Type B pancreatic cell (in vitro differentiated cells): ENCODE measurements around the gene EIPR1. TPM values are rescaled to one million over a fixed set of nuclear protein-coding genes. Genes with fewer than 3 reads are reported as not detected.

Experiments
- DNase-seq: peaks from one replicate; pipeline ENCODE4 v3.0.0; 2021; ENCODE audit warnings: mixed read lengths; ENCODE audit not compliant: unreplicated experiment; ENCODE audit errors: extremely low spot score
- H3K27ac Mint-ChIP-seq: 2 replicates; pipeline ENCODE4 v1.8.0; 2021; ENCODE audit warnings: mild to moderate bottlenecking, mixed read lengths
- H3K27me3 Mint-ChIP-seq: 2 replicates; pipeline ENCODE4 v1.8.0; 2021; ENCODE audit warnings: mixed read lengths
- H3K36me3 Mint-ChIP-seq: 2 replicates; pipeline ENCODE4 v1.8.0; 2021; ENCODE audit warnings: mixed read lengths
- H3K4me1 Mint-ChIP-seq: one replicate; pipeline ENCODE4 v1.8.0; 2021; ENCODE audit warnings: mixed read lengths; ENCODE audit not compliant: unreplicated experiment
- H3K4me3 Mint-ChIP-seq: 2 replicates; pipeline ENCODE4 v1.8.0; 2021; ENCODE audit warnings: mild to moderate bottlenecking, mixed read lengths
- H3K9me3 Mint-ChIP-seq: 2 replicates; pipeline ENCODE4 v1.8.0; 2021; ENCODE audit warnings: mixed read lengths
- total RNA-seq: library from RNA; stranded (reverse); gene quantifications from 2 replicates; pipeline ENCODE4 v1.2.1, GENCODE V29; 2021; ENCODE audit warnings: low replicate concordance
- TF ChIP-seq, protein P1 (sequence below): fragments of 200-600 bp; sonication (generic); conservative IDR thresholded peaks from 2 replicates; pipeline ENCODE4 v1.5.0; 2021; ENCODE audit warnings: antibody characterized with exemption, mild to moderate bottlenecking

EIPR1 gene
- total RNA-seq, 1 donor from 2014 or later: 24.9 TPM

DNA sequence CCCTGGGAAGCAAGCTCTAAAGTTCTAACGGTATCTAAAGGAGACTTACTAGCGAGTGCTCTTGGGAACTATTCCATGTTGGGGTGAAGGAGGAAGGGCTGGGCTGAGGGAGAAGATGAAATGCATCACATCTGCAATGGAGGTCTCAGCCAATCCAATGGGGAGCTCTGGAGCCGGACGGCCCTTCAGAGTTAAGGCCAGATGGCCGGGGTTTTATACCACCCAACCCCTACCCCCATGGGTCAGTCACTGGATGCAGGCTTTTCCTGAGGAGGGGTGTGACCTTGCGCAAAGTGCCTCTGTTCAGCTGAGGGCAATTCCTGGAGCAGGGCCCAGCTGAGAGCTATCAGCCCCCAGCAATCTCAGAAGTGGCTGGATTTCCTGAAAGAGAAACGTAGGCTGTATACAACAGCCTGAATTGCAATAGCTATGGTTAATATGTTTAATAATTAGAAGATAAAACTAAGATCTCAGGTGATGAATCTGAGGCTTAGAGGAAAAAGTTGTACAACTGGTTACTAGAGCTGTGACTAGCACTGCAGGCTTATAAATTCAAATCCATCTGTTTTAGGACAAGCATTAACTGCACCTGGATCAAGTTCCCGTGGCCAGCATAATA, 21.6 kb downstream of the EIPR1 start:
- no peak overlapping the region for H3K4me3 Mint-ChIP-seq
- H3K36me3 Mint-ChIP-seq: peaks cover 17% of the 10 kb centered on the region
- TF ChIP-seq, protein P1, sequence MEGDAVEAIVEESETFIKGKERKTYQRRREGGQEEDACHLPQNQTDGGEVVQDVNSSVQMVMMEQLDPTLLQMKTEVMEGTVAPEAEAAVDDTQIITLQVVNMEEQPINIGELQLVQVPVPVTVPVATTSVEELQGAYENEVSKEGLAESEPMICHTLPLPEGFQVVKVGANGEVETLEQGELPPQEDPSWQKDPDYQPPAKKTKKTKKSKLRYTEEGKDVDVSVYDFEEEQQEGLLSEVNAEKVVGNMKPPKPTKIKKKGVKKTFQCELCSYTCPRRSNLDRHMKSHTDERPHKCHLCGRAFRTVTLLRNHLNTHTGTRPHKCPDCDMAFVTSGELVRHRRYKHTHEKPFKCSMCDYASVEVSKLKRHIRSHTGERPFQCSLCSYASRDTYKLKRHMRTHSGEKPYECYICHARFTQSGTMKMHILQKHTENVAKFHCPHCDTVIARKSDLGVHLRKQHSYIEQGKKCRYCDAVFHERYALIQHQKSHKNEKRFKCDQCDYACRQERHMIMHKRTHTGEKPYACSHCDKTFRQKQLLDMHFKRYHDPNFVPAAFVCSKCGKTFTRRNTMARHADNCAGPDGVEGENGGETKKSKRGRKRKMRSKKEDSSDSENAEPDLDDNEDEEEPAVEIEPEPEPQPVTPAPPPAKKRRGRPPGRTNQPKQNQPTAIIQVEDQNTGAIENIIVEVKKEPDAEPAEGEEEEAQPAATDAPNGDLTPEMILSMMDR: no peak
- peak overlapping the region; percentile 59 for H3K27ac Mint-ChIP-seq
- H3K9me3 Mint-ChIP-seq: no peaks in the 10 kb centered on the region
- H3K27me3 Mint-ChIP-seq: no peaks in the 10 kb centered on the region
- H3K4me1 Mint-ChIP-seq: peaks cover 6% of the 10 kb centered on the region
- no peak for DNase-seq

DNA sequence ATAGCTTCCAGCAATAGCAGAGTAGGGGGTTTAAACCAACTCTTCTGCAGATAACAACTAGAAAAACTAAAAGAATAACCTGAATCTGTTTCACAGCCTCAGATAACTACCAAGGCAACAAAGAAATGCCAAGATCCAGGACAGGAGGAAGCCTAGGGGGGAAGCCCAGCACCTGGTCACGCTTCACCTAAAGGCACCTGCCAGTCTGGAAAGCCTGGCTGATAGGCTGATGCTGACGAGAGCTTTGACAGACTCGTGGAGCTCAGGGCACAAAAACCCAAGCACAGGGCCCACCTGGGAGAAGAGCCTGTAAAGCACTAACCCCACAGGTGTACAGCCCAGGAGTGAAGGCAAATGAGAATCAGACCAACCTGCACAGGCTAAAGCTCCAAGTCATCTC, 22.6 kb downstream of the EIPR1 start:
- H3K36me3 Mint-ChIP-seq: peaks cover 24% of the 10 kb centered on the region
- no peaks in the 10 kb centered on the region for H3K9me3 Mint-ChIP-seq
- H3K4me1 Mint-ChIP-seq: no peaks in the 10 kb centered on the region
- TF ChIP-seq, protein P1: no peak
- H3K27ac Mint-ChIP-seq: no peak overlapping the region
- H3K4me3 Mint-ChIP-seq: no peak overlapping the region
- H3K27me3 Mint-ChIP-seq: no peaks in the 10 kb centered on the region
- no peak for DNase-seq

DNA sequence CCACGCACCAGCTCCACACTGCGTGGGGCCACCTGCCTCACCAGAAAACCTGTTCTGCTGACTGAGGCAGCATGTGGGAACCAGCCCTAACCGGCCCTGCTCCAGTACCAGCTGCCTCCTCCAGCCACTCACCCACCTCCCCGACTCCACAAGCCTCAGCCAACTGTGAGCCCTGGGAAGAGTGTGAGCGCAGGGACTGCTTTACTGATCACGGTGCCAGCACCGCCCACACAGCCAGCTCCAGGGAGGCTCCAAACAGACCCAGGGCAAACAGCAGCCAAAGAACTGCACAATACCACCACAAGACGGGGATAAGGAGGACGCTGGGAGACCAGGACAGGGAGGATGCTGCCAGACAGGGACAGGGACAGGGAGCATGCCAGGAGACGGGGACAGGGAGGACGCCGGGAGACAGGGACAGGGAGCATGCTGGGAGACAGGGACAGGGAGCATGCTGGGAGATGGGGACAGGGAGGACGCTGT, 28.4 kb downstream of the EIPR1 start:
- DNase-seq: no peak
- Mint-ChIP-seq H3K27me3 (no peaks in the 10 kb centered on the region), H3K36me3 (peaks cover 39% of the 10 kb centered on the region), H3K27ac (no peak overlapping the region), H3K4me3 (no peak overlapping the region), H3K9me3 (no peaks in the 10 kb centered on the region), H3K4me1 (no peaks in the 10 kb centered on the region)
- TF ChIP-seq, protein P1: no peak

DNA sequence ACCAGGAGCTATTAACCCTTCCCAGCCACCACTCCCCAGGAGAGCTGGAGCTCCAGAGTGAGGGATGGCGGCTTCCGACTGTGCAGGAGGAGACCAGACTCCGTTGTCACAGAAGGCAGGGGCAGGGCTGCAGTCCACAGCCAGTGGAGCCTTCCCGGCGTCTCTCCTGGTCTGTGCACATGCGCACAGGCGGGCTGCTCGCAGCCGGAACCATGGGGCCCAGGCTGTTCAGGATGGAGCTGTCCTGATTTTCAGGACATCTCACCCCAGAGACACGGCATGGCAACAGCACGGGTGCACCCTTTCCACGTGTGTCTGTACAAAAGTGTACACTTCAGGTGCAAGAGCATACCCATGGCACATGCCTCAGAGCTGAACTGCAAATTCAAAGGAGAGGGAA, 28.9 kb downstream of the EIPR1 start:
- DNase-seq: no peak
- H3K27me3 Mint-ChIP-seq: no peaks in the 10 kb centered on the region
- H3K36me3 Mint-ChIP-seq: peaks cover 36% of the 10 kb centered on the region
- H3K9me3 Mint-ChIP-seq: no peaks in the 10 kb centered on the region
- TF ChIP-seq, protein P1: no peak
- no peak overlapping the region for H3K27ac Mint-ChIP-seq
- no peaks in the 10 kb centered on the region for H3K4me1 Mint-ChIP-seq
- no peak overlapping the region for H3K4me3 Mint-ChIP-seq

DNA sequence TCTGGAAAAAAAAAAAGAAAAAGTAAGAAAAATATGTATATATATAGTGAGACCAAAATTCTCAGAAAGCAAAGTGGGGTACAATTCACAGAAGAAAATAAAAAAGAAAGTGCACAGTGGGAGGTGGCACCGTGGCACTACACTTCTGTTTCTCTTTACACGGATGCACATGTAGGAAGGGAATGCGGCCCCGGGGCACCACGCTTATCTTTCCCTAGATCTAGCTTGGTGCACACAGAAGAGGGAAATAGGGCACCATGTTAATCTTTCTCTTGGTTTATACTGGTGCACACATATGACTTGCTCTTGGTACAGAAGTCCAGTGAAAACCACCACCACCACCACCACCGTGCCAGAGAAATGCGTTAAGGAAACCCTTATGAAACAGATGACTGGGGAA, 32.0 kb downstream of the EIPR1 start:
- no peaks in the 10 kb centered on the region for H3K27me3 Mint-ChIP-seq
- H3K4me3 Mint-ChIP-seq: no peak overlapping the region
- no peaks in the 10 kb centered on the region for H3K9me3 Mint-ChIP-seq
- H3K4me1 Mint-ChIP-seq: no peaks in the 10 kb centered on the region
- DNase-seq: no peak
- H3K36me3 Mint-ChIP-seq: peaks cover 21% of the 10 kb centered on the region
- no peak overlapping the region for H3K27ac Mint-ChIP-seq
- TF ChIP-seq, protein P1: no peak
